H1 (cell line): ENCODE data around the gene BSCL2. TPM values are rescaled to one million over a fixed set of nuclear protein-coding genes. Genes with fewer than 3 reads are reported as not detected.

Experiments
- BRCA1 ChIP-seq: IDR thresholded peaks from 2 replicates; pipeline ENCODE4 v1.6.1; 2012; ENCODE audit warnings: low read depth, low read length, improper control_type of control experiment
- CHD1 ChIP-seq: IDR thresholded peaks from 2 replicates; pipeline ENCODE4 v1.6.1; 2012; ENCODE audit warnings: low read depth, low read length, improper control_type of control experiment
- CHD7 ChIP-seq: fragments of 300-600 bp; sonication (generic); IDR thresholded peaks from 2 replicates; pipeline ENCODE4 v1.7.1; 2012; ENCODE audit warnings: low read length, moderate library complexity, mild to moderate bottlenecking, inconsistent platforms; ENCODE audit not compliant: insufficient replicate concordance
- EP300 ChIP-seq, 2 experiments: IDR thresholded peaks; 1 replicate in 1 of 2; 2 replicates in 1 of 2; pipeline ENCODE4 v1.6.1; 2011 to 2012; ENCODE audit warnings: low read depth in 2 of 2, low read length in 2 of 2, mild to moderate bottlenecking in 2 of 2, borderline replicate concordance in 1 of 2, inconsistent platforms in 1 of 2, moderate library complexity in 1 of 2
- GTF2F1 ChIP-seq: IDR thresholded peaks from 2 replicates; pipeline ENCODE4 v1.6.1; 2012; ENCODE audit warnings: low read depth, low read length, improper control_type of control experiment, borderline replicate concordance
- JUN ChIP-seq: IDR thresholded peaks from 2 replicates; pipeline ENCODE4 v1.6.1; 2011; ENCODE audit warnings: low read depth, mild to moderate bottlenecking, improper control_type of control experiment, low read length
- KDM1A ChIP-seq: fragments of 200-600, 300-600 bp; sonication (generic); IDR thresholded peaks from 2 replicates; pipeline ENCODE4 v1.7.1; 2016; ENCODE audit warnings: mild to moderate bottlenecking, low read length, borderline replicate concordance
- POLR2A ChIP-seq, 2 experiments: IDR thresholded peaks; 1 replicate in 1 of 2; 2 replicates in 1 of 2; pipeline ENCODE4 v1.6.1; 2011; ENCODE audit warnings: low read depth in 2 of 2, low read length in 2 of 2, mild to moderate bottlenecking in 2 of 2; ENCODE audit errors: control extremely low read depth in 1 of 2
- RAD21 ChIP-seq, 2 experiments: IDR thresholded peaks in 1 of 2; conservative IDR thresholded peaks in 1 of 2; 2 replicates each; pipeline ENCODE4 v1.6.1; 2011; ENCODE audit warnings: low read depth in 2 of 2, low read length in 2 of 2, improper control_type of control experiment in 1 of 2, inconsistent platforms in 1 of 2, mild to moderate bottlenecking in 1 of 2, moderate library complexity in 1 of 2
- RBBP5 ChIP-seq: IDR thresholded peaks from 2 replicates; pipeline ENCODE4 v1.7.1; 2012; ENCODE audit warnings: low read depth, mild to moderate bottlenecking, inconsistent platforms, low read length, moderate library complexity, borderline replicate concordance
- SP1 ChIP-seq: IDR thresholded peaks from 2 replicates; pipeline ENCODE4 v1.6.1; 2011; ENCODE audit warnings: low read depth, low read length
- TAF1 ChIP-seq: IDR thresholded peaks from 2 replicates; pipeline ENCODE4 v1.6.1; 2011; ENCODE audit warnings: mild to moderate bottlenecking, low read depth, low read length
- TBP ChIP-seq: IDR thresholded peaks from 2 replicates; pipeline ENCODE4 v1.6.1; 2011; ENCODE audit warnings: low read depth, low read length, improper control_type of control experiment
- polyA plus RNA-seq, 7 experiments: library from polyadenylated mRNA; depleted of rRNA in 3 of 7; stranded (reverse) in 5 of 7; unstranded in 2 of 7; fragments of >200 nt in 5 of 7; fragments of 200-250 nt in 2 of 7; gene quantifications; 1 replicate in 5 of 7; 2 replicates in 1 of 7; 4 replicates in 1 of 7; pipeline versions ENCODE4 v1.2.1 to v1.2.3, GENCODE V29; 2011 to 2013; ENCODE audit warnings: missing spikeins in 2 of 7, mixed read lengths in 2 of 7
- total RNA-seq: library from RNA; stranded (reverse); fragmentation: NEBNext Ultra II Directional; extraction: Animal tissue kit (Norgen Biotek cat#: 25700); gene quantifications from 2 replicates; pipeline ENCODE4 v1.2.1, GENCODE V29; 2021

The BSCL2 gene
- total and polyA plus RNA-seq, 2 of the 8 experiments (the other 6 are each of a cell fraction or from before 2014, with no cell fraction given): 59.5 to 264 TPM

GRCh38 chr11:62677156-62677555 lies 30.1 kb downstream of the BSCL2 start (continued):
- no peak for TF ChIP-seq CHD7
- no peak for TF ChIP-seq TBP
- no peak for TF ChIP-seq SP1
- TF ChIP-seq POLR2A (IDR thresholded peaks at IDR 0.05; ENCODE audit: control extremely low read depth in 1 of 2, low read depth in 2 of 2, low read length in 2 of 2): no peak
- TF ChIP-seq RBBP5: no peak
- TF ChIP-seq CHD1: no peak
- no peak for TF ChIP-seq TAF1
- TF ChIP-seq EP300 (IDR thresholded peaks at IDR 0.05; ENCODE audit: borderline replicate concordance in 1 of 2, low read depth in 2 of 2, low read length in 2 of 2): no peak
- TF ChIP-seq KDM1A: no peak
- no peak for TF ChIP-seq BRCA1
- TF ChIP-seq RAD21 (IDR thresholded peaks at IDR 0.05 in 1 of 2, conservative IDR thresholded peaks at IDR 0.05 in 1 of 2; ENCODE audit: low read depth in 2 of 2, low read length in 2 of 2): no peak
- TF ChIP-seq GTF2F1: no peak
- TF ChIP-seq JUN: no peak
